ENCODE results near the gene APMAP. TPM values are rescaled to one million over a fixed set of nuclear protein-coding genes. Genes with fewer than 3 reads are reported as not detected.

Gene APMAP
- total RNA-seq, 2 donors from 2014 or later, result 38.4 to 44.0 TPM

DNA sequence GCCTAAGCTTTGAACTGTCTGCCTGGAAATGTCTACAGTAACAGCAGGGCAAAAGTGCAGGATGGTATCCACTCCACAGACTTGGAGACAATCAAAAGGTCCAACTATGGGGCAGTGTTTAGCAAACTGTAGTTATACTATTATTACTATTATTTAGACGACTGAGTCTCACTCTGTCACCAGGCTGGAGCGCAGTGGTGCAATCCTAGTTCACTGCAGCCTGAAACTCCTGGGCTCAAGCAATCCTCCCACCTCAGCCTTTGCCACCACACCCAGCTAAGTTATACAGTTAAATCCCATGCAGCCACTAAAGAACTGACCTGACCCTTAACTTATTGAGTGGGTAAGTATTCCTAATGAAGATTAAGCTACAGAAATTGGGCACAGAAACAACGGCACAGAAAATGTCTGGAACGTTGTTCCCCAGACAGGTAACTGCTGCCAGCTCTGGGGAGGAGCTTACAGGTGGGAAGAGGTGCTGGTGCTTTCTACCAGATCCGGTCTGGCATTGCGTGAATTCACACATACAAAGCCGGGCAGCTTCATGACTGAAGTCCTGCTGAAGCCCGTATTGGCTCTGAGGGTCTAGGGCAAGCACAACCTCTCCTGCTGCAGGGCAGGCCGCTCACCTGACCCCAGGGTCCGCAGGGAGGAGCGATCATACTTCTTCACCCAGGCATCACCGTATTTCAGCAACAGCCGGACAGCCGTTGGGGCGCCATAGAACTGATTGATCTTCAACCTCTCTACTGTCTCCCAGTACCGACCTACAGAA lies 27.0 kb upstream of the APMAP start:
- TF ChIP-seq, protein P1, sequence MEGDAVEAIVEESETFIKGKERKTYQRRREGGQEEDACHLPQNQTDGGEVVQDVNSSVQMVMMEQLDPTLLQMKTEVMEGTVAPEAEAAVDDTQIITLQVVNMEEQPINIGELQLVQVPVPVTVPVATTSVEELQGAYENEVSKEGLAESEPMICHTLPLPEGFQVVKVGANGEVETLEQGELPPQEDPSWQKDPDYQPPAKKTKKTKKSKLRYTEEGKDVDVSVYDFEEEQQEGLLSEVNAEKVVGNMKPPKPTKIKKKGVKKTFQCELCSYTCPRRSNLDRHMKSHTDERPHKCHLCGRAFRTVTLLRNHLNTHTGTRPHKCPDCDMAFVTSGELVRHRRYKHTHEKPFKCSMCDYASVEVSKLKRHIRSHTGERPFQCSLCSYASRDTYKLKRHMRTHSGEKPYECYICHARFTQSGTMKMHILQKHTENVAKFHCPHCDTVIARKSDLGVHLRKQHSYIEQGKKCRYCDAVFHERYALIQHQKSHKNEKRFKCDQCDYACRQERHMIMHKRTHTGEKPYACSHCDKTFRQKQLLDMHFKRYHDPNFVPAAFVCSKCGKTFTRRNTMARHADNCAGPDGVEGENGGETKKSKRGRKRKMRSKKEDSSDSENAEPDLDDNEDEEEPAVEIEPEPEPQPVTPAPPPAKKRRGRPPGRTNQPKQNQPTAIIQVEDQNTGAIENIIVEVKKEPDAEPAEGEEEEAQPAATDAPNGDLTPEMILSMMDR (IDR thresholded peaks at IDR 0.05), result no peak
- no peak for DNase-seq (ENCODE audit: low spot score)
- Histone ChIP-seq H3K9me3 (no peaks in the 10 kb centered on the region), H3K4me1 (ENCODE audit: control insufficient read depth in 1 of 2, low read depth in 2 of 2) (no peaks in the 10 kb centered on the region), H3K27me3 (replicated peaks; ENCODE audit: insufficient read depth) (no peaks in the 10 kb centered on the region), H3K27ac (no peak overlapping the region), H3K4me3 (no peak overlapping the region), H3K36me3 (peaks cover 36% of the 10 kb centered on the region)
- ATAC-seq (ENCODE audit: insufficient number of reproducible peaks, low FRiP score, low read depth), result no peak

- Histone ChIP-seq H3K4me1 (ENCODE audit: control insufficient read depth in 1 of 2, low read depth in 2 of 2) (no peaks in the 10 kb centered on the region), H3K9me3 (no peaks in the 10 kb centered on the region), H3K27ac (no peak overlapping the region), H3K36me3 (peaks cover 41% of the 10 kb centered on the region), H3K27me3 (replicated peaks; ENCODE audit: insufficient read depth) (no peaks in the 10 kb centered on the region), H3K4me3 (no peak overlapping the region)
- ATAC-seq (ENCODE audit: insufficient number of reproducible peaks, low FRiP score, low read depth) (no peak), DNase-seq (ENCODE audit: low spot score) (no peak)
- TF ChIP-seq, protein P1 (IDR thresholded peaks at IDR 0.05), result no peak
Observed at GRCh38 chr20:25018841-25019240, 26.3 kb upstream of the APMAP start.

- DNase-seq (ENCODE audit: low spot score) (no peak), ATAC-seq (ENCODE audit: insufficient number of reproducible peaks, low FRiP score, low read depth) (no peak)
- Histone ChIP-seq H3K36me3 (peaks cover 44% of the 10 kb centered on the region), H3K27me3 (replicated peaks; ENCODE audit: insufficient read depth) (no peaks in the 10 kb centered on the region), H3K9me3 (no peaks in the 10 kb centered on the region), H3K4me3 (no peak overlapping the region), H3K4me1 (ENCODE audit: control insufficient read depth in 1 of 2, low read depth in 2 of 2) (no peaks in the 10 kb centered on the region), H3K27ac (no peak overlapping the region)
- TF ChIP-seq, protein P1 (IDR thresholded peaks at IDR 0.05), result no peak
Observed at GRCh38 chr20:25018425-25018824, 25.9 kb upstream of the APMAP start.

- H3K27ac ChIP-seq, result no peak overlapping the region
- no peaks in the 10 kb centered on the region for H3K9me3 ChIP-seq
- H3K4me3 ChIP-seq, result no peak overlapping the region
- no peaks in the 10 kb centered on the region for H3K4me1 ChIP-seq (ENCODE audit: control insufficient read depth in 1 of 2, low read depth in 2 of 2)
- ATAC-seq (ENCODE audit: insufficient number of reproducible peaks, low FRiP score, low read depth) (no peak), DNase-seq (ENCODE audit: low spot score) (no peak)
- TF ChIP-seq, protein P1 (IDR thresholded peaks at IDR 0.05), result no peak
- no peaks in the 10 kb centered on the region for H3K27me3 ChIP-seq (replicated peaks; ENCODE audit: insufficient read depth)
- peaks cover 49% of the 10 kb centered on the region for H3K36me3 ChIP-seq
Observed at GRCh38 chr20:25017257-25017803, 24.8 kb upstream of the APMAP start.

DNA sequence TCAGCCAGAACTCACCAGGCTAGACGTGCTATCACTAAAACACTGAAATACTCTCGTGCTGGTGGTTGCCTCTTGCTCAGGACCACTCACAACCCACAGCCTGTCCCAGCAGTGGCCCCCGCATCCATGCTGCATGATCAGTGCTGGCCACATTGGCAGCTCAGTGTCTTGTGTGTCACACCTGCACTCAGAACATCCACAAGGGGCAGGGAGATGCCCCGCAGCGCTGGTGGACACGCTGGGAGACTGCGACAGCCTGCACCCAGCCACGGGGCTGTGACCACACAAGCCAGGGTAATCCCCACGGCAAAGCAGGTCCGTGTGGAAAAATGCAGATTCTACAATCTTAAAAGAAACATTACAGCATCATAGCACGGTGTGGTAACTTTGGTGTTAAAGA lies 23.9 kb upstream of the APMAP start:
- Histone ChIP-seq H3K27me3 (replicated peaks; ENCODE audit: insufficient read depth) (no peaks in the 10 kb centered on the region), H3K36me3 (peaks cover 58% of the 10 kb centered on the region), H3K9me3 (no peaks in the 10 kb centered on the region), H3K4me3 (no peak overlapping the region), H3K4me1 (ENCODE audit: control insufficient read depth in 1 of 2, low read depth in 2 of 2) (no peaks in the 10 kb centered on the region), H3K27ac (no peak overlapping the region)
- TF ChIP-seq, protein P1 (IDR thresholded peaks at IDR 0.05), result no peak
- no peak for DNase-seq (ENCODE audit: low spot score)
- ATAC-seq (ENCODE audit: insufficient number of reproducible peaks, low FRiP score, low read depth), result no peak
